ENCODE data around the gene VPS4A. TPM values are rescaled to one million over a fixed set of nuclear protein-coding genes. Genes with fewer than 3 reads are reported as not detected.

VPS4A gene
- total RNA-seq, 2 donors from 2014 or later: 23.1 to 29.1 TPM

GRCh38 chr16:69368866-69369265, 57.7 kb downstream of the VPS4A start:
- ATAC-seq: no peak
- peaks cover 5 to 22% of the 10 kb centered on the region in 2 donors for H3K36me3 Mint-ChIP-seq

GRCh38 chr16:69371564-69371963, 60.4 kb downstream of the VPS4A start:
- Mint-ChIP-seq H3K36me3 (peaks cover 0 to 27% of the 10 kb centered on the region in 2 donors), H3K9me3 (no peaks in the 10 kb centered on the region), H3K27ac (peak overlapping the region; percentile 29 to 46)
- ATAC-seq (no peak), DNase-seq (ENCODE audit: low spot score in 2 of 2) (no peak)

More at GRCh38 chr16:69368866-69369265, 57.7 kb downstream of the VPS4A start:
- H3K27ac Mint-ChIP-seq: no peak overlapping the region
- H3K9me3 Mint-ChIP-seq: no peaks in the 10 kb centered on the region
- no peak for DNase-seq (ENCODE audit: low spot score in 2 of 2)

GRCh38 chr16:69373019-69373418, 61.9 kb downstream of the VPS4A start:
- H3K27ac Mint-ChIP-seq: peak overlapping the region in 1 of 2 donors; percentile 47
- H3K36me3 Mint-ChIP-seq: peaks cover 5 to 28% of the 10 kb centered on the region in 2 donors

More at GRCh38 chr16:69373019-69373418, 61.9 kb downstream of the VPS4A start:
- ATAC-seq: no peak
- no peak for DNase-seq (ENCODE audit: low spot score in 2 of 2)
- H3K9me3 Mint-ChIP-seq: no peaks in the 10 kb centered on the region

Other genes with a start within 250 kb of the VPS4A start
- gene HAS3, start 205.7 kb upstream of the VPS4A start, total RNA-seq: under 1 TPM; 0.31 to 0.61 TPM
- gene CHTF8, start 178.8 kb upstream of the VPS4A start, total RNA-seq: 100 to 1,000 TPM in 1 of 2 donors, 10 to 100 TPM in 1; 94.6 to 135 TPM
- 10 to 100 TPM; 56.0 to 86.7 TPM for gene UTP4, start 178.7 kb upstream of the VPS4A start, total RNA-seq
- gene SNTB2, start 124.2 kb upstream of the VPS4A start, total RNA-seq: 10 to 100 TPM; 12.7 to 21.2 TPM
- gene PDF, start 19.2 kb downstream of the VPS4A start, total RNA-seq: 10 to 100 TPM in 1 of 2 donors, 1 to 10 TPM in 1; 7.3 to 17.4 TPM
- gene COG8, start 28.2 kb downstream of the VPS4A start, total RNA-seq: 10 to 100 TPM; 26.9 to 28.2 TPM
- 10 to 100 TPM; 35.8 to 44.7 TPM for gene NIP7, start 28.4 kb downstream of the VPS4A start, total RNA-seq
- 1 to 10 TPM in 1 of 2 donors, under 1 TPM in 1; 0.39 to 1.8 TPM for gene TMED6, start 40.4 kb downstream of the VPS4A start, total RNA-seq
- 10 to 100 TPM; 45.7 to 48.0 TPM for gene TERF2, start 74.7 kb downstream of the VPS4A start, total RNA-seq
- gene CYB5B, start 113.3 kb downstream of the VPS4A start, total RNA-seq: 100 to 1,000 TPM; 153 to 160 TPM

Measured in activated naive CD4-positive, alpha-beta T cell treated with anti-CD3 and anti-CD28 coated beads, Interleukin-2, amount 50 U/mL, for 72 hours (primary cell).